Fibroblast of lung (primary cell): ENCODE results near the gene MOXD1.

Experiments
- EZH2 ChIP-seq: IDR thresholded peaks from 2 replicates; pipeline ENCODE4 v1.5.1; 2012; ENCODE audit warnings: low read length, control low read depth, mild to moderate bottlenecking; ENCODE audit errors: missing control alignments
- TF ChIP-seq, protein P1 (sequence below), 2 donors: IDR thresholded peaks in 1 of 2; conservative IDR thresholded peaks in 1 of 2; 1 replicate in 1 of 2; 2 replicates in 1 of 2; pipeline ENCODE4 v1.5.1; 2011 to 2012; ENCODE audit warnings: low read length in 2 of 2, control low read depth in 1 of 2, inconsistent platforms in 1 of 2, low read depth in 1 of 2, mild to moderate bottlenecking in 1 of 2

DNA sequence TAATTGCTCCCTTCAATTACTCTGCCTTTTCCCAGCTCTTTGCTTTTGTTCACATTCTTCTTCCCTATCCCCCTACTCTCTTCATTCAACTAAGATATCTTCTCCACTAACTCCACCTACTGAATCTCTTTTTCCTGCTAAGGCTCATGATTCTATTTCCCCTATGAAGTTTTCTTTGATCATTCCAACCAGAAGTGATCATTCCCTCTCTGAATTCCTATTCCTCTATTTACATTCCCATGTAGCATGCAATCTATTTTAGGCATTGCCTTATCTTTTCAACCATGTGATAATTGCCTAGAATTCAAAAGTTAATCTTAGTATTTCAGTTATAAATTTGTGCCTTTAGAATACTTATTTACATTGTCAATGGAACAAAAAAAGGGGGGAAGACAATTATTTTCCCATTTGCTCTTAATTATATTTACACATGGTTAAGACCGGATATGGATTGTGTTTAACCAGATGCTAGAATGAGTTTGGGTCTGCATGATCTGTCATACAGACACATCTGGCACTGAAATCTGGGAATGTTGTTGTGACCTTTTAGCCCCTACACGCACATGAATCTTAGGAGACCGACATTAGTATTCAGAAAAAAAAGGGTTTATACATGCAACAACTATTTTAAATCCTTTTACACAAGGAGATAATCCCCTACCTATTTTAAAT lies 20.8 kb downstream of the MOXD1 start:
- TF ChIP-seq, protein P1, sequence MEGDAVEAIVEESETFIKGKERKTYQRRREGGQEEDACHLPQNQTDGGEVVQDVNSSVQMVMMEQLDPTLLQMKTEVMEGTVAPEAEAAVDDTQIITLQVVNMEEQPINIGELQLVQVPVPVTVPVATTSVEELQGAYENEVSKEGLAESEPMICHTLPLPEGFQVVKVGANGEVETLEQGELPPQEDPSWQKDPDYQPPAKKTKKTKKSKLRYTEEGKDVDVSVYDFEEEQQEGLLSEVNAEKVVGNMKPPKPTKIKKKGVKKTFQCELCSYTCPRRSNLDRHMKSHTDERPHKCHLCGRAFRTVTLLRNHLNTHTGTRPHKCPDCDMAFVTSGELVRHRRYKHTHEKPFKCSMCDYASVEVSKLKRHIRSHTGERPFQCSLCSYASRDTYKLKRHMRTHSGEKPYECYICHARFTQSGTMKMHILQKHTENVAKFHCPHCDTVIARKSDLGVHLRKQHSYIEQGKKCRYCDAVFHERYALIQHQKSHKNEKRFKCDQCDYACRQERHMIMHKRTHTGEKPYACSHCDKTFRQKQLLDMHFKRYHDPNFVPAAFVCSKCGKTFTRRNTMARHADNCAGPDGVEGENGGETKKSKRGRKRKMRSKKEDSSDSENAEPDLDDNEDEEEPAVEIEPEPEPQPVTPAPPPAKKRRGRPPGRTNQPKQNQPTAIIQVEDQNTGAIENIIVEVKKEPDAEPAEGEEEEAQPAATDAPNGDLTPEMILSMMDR (conservative IDR thresholded peaks at IDR 0.05 in 1 of 2, IDR thresholded peaks at IDR 0.05 in 1 of 2; ENCODE audit: low read depth in 1 of 2, low read length in 2 of 2) = no peak
- TF ChIP-seq EZH2 = no peak
